Dermis blood vessel endothelial cell (primary cell): ENCODE data around the gene NPBWR2. TPM values are rescaled to one million over a fixed set of nuclear protein-coding genes. Genes with fewer than 3 reads are reported as not detected.
A peak's percentile ranks its signal among the peaks of the same experiment; 100 is the strongest.

Experiments used
- DNase-seq: peaks from one replicate; pipeline ENCODE4 v3.0.0; 2010
- total RNA-seq: library from RNA; depleted of rRNA; stranded (reverse); fragments of >200 nt; gene quantifications from 2 replicates; pipeline ENCODE4 v1.2.3, GENCODE V29; 2014

Gene NPBWR2
- total RNA-seq, 1 donor from 2014 or later: not detected

GRCh38 chr20:64071341-64072332 lies 35.7 kb downstream of the NPBWR2 start:
- DNase-seq: no peak

GRCh38 chr20:64070244-64070993 lies 36.9 kb downstream of the NPBWR2 start:
- DNase-seq: no peak

- peak; percentile 68 for DNase-seq
Measured at GRCh38 chr20:64069614-64070243, 37.6 kb downstream of the NPBWR2 start.

GRCh38 chr20:64069209-64069613 lies 38.2 kb downstream of the NPBWR2 start:
- no peak for DNase-seq

GRCh38 chr20:64068386-64069208 lies 38.8 kb downstream of the NPBWR2 start:
- DNase-seq: no peak

GRCh38 chr20:64067733-64068307 lies 39.5 kb downstream of the NPBWR2 start:
- DNase-seq: no peak

GRCh38 chr20:64067005-64067632 lies 40.2 kb downstream of the NPBWR2 start:
- no peak for DNase-seq

- no peak for DNase-seq
Measured at GRCh38 chr20:64065974-64066343, 41.4 kb downstream of the NPBWR2 start.

GRCh38 chr20:64065062-64065973 lies 42.0 kb downstream of the NPBWR2 start:
- no peak for DNase-seq

- DNase-seq: no peak
Measured at GRCh38 chr20:64064145-64064698, 43.1 kb downstream of the NPBWR2 start.

- no peak for DNase-seq
Measured at GRCh38 chr20:64063389-64064144, 43.8 kb downstream of the NPBWR2 start.

GRCh38 chr20:64062596-64063388 lies 44.6 kb downstream of the NPBWR2 start, which contains the start of gene TCEA2:
TSS of gene TCEA2 (plus strand) at chr20:64063198. CDS start at chr20:64063313, 115 bp downstream.
- DNase-seq: peak; percentile 97

GRCh38 chr20:64062276-64062595 lies 45.1 kb downstream of the NPBWR2 start:
- DNase-seq: no peak

- no peak for DNase-seq
Measured at GRCh38 chr20:64058536-64058935, 48.8 kb downstream of the NPBWR2 start.

GRCh38 chr20:64057628-64058498 lies 49.5 kb downstream of the NPBWR2 start:
- DNase-seq: peak; percentile 90

GRCh38 chr20:64056889-64057627 lies 50.3 kb downstream of the NPBWR2 start:
- DNase-seq: peak; percentile 58

GRCh38 chr20:64056639-64056888 lies 50.8 kb downstream of the NPBWR2 start:
- peak; percentile 31 for DNase-seq
